ENCODE data around the gene OSCP1.
"Not testable (repeated sequence)": the region's sequence is repeated elsewhere in the genome, so short reads cannot be mapped to it uniquely, and the experiment has no call there.

Gene OSCP1

GRCh38 chr1:36450270-36450918 lies at the start of gene OSCP1:
Gene OSCP1, minus strand, starts transcription at chr1:36450451. Its CDS starts 82 bp downstream, at chr1:36450369.
- peak; percentile 97 for DNase-seq

GRCh38 chr1:36497207-36497606 lies 47.0 kb upstream of the OSCP1 start:
- DNase-seq = no peak

- DNase-seq = no peak
Measured at GRCh38 chr1:36494971-36495370, 44.7 kb upstream of the OSCP1 start.

- no peak for DNase-seq
Measured at GRCh38 chr1:36493524-36493923, 43.3 kb upstream of the OSCP1 start.

GRCh38 chr1:36492491-36492890 lies 42.2 kb upstream of the OSCP1 start:
- DNase-seq = no peak

- not testable (repeated sequence) for DNase-seq
Measured at GRCh38 chr1:36489258-36490051, 39.2 kb upstream of the OSCP1 start.

GRCh38 chr1:36487906-36488305 lies 37.7 kb upstream of the OSCP1 start:
- no peak for DNase-seq

GRCh38 chr1:36487336-36487725 lies 37.1 kb upstream of the OSCP1 start:
- DNase-seq = not testable (repeated sequence)

GRCh38 chr1:36486439-36487335 lies 36.4 kb upstream of the OSCP1 start:
- DNase-seq = peak; percentile 91

GRCh38 chr1:36486093-36486438 lies 35.8 kb upstream of the OSCP1 start:
- DNase-seq = no peak

GRCh38 chr1:36484099-36484498 lies 33.8 kb upstream of the OSCP1 start:
- DNase-seq = no peak

- peak; percentile 59 for DNase-seq
Measured at GRCh38 chr1:36482724-36483388, 32.6 kb upstream of the OSCP1 start, which contains the start of gene CSF3R. Gene CSF3R, minus strand, starts transcription at chr1:36482913. Its CDS starts 3,417 bp downstream, at chr1:36479496.

GRCh38 chr1:36481771-36482723 lies 31.8 kb upstream of the OSCP1 start:
- peak; percentile 24 for DNase-seq

GRCh38 chr1:36481091-36481490 lies 30.8 kb upstream of the OSCP1 start:
- no peak for DNase-seq

GRCh38 chr1:36480161-36480560 lies 29.9 kb upstream of the OSCP1 start:
- no peak for DNase-seq

GRCh38 chr1:36479505-36480051 lies 29.3 kb upstream of the OSCP1 start:
- DNase-seq = peak; percentile 17

- DNase-seq = not testable (repeated sequence)
Measured at GRCh38 chr1:36477615-36478014, 27.4 kb upstream of the OSCP1 start.

- no peak for DNase-seq
Measured at GRCh38 chr1:36476945-36477344, 26.7 kb upstream of the OSCP1 start.

GRCh38 chr1:36475910-36476604 lies 25.8 kb upstream of the OSCP1 start:
- no peak for DNase-seq

GRCh38 chr1:36475341-36475740 lies 25.1 kb upstream of the OSCP1 start:
- DNase-seq = no peak

GRCh38 chr1:36472656-36473055 lies 22.4 kb upstream of the OSCP1 start:
- no peak for DNase-seq
